GM10847 (cell line): ENCODE results near the gene SULF2.

Experiments used
- POLR2A ChIP-seq: IDR thresholded peaks from 2 replicates; pipeline ENCODE4 v1.6.1; 2011; ENCODE audit not compliant: insufficient read length; ENCODE audit errors: extremely low read depth

SULF2 gene

GRCh38 chr20:47620808-47621805 lies 164.2 kb downstream of the SULF2 start:
- no peak for TF ChIP-seq POLR2A

- no peak for TF ChIP-seq POLR2A
Observed at GRCh38 chr20:47618479-47618878, 166.8 kb downstream of the SULF2 start.

GRCh38 chr20:47614703-47615309 lies 170.5 kb downstream of the SULF2 start:
- TF ChIP-seq POLR2A = no peak

- TF ChIP-seq POLR2A = no peak
Observed at GRCh38 chr20:47612670-47613069, 172.6 kb downstream of the SULF2 start.

GRCh38 chr20:47611785-47612184 lies 173.5 kb downstream of the SULF2 start:
- no peak for TF ChIP-seq POLR2A

- no peak for TF ChIP-seq POLR2A
Observed at GRCh38 chr20:47610945-47611250, 174.4 kb downstream of the SULF2 start.

GRCh38 chr20:47610247-47610944 lies 174.9 kb downstream of the SULF2 start:
- no peak for TF ChIP-seq POLR2A

GRCh38 chr20:47609001-47609400 lies 176.3 kb downstream of the SULF2 start:
- TF ChIP-seq POLR2A = no peak
